ENCODE results near the gene USP4.
"Not testable (repeated sequence)": the region's sequence is repeated elsewhere in the genome, so short reads cannot be mapped to it uniquely, and the experiment has no call there.

The USP4 gene

DNA sequence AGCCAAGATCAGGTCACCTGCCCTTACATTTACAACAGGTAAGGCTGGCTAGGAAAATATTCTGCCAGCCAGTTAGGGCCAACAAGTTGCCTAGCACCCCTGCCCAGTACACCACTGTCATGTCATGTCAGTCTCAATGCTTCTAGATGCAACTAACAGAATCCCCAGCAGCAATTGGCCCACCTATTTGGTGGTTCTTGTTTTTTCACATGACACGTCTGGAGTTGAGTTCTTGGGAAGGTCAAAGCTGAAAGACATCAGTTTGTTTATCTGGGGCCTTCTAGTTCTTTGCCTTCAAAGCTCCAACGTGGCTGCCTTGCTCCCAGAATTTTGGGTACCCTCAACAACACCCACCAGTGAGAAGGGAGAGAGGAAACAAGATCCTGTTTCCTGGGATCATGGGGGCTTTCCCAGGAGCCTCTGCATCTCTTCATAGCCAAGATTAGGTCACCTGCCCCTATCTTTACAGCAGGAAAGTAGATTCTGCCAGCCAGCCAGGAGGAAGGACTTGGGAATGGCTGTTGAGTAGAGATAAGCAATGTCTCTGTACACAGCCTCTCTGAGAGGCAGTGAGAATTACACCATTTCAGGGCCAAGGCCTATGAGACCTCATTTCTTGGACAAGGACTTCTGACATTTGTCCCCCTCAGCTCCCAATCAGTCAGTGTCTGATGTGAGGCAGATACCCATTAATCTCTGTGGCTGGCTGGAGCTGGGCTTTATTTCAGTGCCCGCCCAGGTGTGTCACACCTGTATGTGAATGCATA lies 9.7 kb upstream of the USP4 start:
- no peak for DNase-seq

DNA sequence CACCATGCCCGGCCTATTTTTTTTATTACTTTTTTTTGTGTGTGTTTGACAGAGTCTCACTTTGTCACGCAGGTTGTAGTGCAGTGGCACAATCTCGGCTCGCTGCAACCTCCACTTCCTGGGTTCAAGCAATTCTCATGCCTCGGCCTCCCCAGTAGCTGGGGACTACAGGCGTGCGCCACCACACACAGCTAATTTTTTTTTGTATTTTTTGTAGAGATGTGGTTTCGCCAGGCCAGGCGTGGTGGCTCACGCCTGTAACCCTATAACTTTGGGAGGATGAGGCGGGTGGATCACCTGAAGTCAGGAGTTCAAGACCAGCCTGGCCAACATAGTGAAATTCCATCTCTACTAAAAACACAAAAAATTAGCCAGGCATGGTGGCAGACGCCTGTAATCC lies 8.5 kb upstream of the USP4 start:
- not testable (repeated sequence) for DNase-seq

DNA sequence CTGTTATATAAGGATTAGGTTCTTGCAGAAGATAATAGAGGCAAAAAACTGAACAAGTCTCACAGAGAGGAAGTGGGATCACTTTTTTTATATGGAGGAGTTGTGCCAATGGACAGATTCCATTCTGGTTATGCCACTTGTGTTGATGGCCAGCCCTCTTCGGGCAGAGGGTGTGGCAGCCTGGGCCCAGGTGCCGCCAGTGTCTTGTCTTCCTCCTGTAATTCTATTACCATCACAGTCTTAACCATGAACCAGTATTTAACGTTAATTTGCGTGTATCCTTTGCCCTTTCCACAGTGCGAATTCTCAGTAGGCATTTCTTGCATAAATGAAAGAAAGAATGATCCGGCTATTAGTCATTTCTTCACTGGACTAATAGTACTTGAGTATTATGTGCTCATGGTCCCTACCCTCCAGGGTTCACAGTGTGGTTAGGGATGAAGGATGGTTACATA lies 7.0 kb upstream of the USP4 start:
- DNase-seq = no peak

DNA sequence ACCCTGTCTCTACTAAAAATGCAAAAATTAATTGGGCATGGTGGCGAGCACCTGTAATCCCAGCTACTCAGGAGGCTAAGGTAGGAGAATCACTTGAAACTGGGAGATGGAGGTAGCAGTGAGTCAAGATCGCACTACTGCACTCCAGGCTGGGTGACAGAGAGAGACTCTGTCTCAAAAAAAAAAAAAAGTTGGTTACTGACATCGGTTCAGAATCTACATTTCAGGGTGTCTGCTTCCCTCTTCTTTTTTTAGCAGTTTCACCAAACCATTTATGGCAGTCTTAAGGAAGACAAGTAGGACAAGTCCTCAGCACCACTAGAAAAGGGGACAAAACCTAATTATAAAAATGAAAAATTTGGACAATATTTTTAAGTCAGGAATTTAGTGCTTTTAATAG lies 3.3 kb upstream of the USP4 start:
- no peak for DNase-seq

DNA sequence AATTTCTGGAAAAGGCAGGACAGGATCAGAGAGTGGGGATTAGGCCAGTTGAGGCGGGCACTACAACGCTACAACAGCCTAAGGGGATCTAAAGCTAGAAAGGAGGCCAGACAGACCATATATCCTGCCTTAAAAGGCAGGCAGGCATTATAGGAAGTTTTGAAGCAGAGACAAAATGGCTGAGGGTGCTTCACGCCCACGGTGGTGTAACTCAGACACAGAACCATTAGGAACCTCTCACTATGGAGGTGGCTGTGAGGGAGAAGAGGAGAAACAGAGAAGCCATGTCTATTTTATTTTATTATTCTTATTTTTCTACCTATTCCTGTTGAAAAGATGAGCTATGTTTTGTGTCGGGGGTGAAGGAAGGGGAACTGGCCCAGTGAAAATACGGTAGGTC lies 2.1 kb upstream of the USP4 start:
- no peak for DNase-seq

DNA sequence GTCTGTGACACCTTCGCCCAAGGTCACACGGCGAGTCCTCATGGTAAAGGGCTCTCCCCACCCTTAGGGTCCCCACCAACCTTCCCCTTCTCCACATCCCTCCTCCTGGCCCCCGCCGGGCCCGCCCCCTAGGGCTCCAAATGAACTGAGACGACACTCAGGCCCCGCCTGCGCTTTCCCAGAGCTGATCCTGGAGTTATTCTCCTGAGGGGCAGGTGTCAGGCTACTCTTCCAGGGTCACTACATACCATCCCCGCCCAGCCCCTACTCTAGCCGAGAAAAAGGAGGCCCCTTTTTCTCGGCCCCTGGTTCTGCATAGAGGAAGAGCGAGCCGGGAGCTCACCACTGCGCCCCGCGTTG lies 292 bp downstream of the USP4 start:
- no peak for DNase-seq

DNA sequence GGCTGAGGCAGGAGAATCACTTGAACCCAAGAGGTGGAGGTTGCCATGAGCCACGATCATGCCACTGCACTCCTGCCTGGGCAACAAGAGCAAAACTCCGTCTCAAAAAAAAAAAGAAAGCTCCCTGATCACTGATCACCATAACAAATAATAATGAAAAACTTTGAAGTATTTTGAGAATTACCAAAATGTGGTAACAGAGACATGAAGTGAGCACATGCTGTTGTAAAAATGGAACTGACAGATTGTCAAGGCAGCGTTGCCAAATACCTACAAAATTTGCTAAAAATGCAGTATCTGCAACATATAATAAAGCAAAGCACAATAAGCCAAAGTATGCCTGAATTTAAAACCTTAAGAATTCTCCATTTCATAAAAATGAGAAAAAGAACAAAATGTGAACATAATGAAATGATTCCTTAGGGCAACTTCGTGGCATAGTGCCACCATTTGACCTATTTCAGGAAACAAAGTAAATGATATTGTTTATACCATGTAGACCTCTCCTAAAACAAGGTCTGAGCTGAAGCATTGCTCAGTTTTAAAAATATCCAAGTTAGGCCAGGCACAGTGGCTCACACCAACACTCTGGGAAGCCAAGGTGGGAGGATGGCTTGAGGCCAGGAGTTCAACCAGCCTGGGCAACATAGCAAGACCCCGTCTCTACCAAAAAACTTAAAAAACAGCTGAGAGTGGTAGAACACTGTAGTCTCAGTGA lies 5.8 kb downstream of the USP4 start:
- no peak for DNase-seq

DNA sequence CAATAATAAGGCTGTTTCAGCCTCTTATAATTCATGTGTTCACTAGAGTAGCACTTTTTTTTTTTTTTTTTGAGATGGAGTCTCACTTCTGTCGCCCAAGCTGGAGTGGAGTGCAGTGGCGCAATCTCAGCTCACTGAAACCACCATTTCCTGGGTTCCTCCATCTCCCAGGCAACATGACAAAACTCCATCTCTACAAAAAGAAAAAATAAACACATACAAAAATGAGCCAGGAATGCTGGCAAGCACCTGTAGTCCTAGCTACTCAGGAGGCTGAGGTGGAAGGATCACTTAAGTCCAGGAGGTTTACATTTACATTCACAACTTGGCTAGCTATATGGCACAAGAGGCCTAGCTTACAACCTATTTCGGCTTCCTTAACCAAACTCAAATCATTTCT lies 6.8 kb downstream of the USP4 start:
- no peak for DNase-seq

DNA sequence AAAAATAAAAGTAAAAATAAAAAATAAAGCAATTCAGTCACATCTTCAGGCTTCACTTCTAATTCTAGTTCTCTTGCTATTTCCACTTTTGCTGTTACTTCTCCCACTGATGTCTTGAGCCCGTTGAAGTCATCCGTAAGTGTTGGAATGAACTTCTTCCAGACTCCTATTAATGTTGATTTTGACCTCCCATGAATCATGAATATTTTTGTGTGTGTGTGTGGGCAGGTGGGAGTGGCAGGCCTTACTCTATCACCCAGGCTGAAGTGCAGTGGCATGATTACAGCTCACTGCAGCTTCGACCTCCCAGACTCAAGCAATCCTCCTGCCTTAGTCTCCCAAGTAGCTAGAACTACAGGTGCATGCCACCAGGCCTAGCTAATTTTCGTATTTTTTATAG lies 10.7 kb downstream of the USP4 start:
- no peak for DNase-seq

DNA sequence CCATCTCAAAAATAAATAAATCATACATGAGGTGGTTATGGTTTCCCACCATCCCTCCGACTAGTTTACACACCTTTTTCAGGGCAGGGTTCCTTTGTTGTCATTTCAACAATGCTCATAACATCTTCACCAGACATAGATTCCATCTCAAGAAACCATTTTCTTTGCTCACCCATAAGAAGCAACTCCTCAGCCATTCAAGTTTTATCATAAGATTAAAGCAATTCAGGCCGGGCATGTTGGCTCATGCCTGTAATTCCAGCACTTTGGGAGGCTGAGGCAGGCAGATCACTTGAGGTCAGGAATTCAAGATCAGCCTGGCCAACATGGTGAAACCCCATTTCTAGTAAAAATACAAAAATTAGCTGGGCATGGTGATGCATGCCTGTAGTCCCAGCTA lies 11.5 kb downstream of the USP4 start:
- DNase-seq = not testable (repeated sequence)

DNA sequence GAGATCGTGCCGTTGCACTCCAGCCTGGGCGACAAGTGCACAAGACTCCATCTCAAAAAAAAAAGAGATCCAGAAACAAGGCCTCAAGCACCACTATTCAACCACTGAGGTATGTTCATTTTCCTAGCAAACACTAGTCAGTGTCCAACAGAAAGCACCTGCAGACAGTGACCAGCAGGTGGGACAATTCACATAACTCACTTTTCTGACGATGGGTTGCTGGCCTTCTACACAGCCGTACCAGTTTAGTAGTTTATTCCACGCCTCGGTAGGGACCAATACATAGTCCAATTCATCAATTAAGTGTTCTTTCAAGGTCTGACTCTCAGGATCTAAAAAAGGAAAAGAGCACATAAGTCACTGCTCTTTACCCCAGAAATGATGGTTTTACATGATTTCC lies 12.4 kb downstream of the USP4 start:
- no peak for DNase-seq

DNA sequence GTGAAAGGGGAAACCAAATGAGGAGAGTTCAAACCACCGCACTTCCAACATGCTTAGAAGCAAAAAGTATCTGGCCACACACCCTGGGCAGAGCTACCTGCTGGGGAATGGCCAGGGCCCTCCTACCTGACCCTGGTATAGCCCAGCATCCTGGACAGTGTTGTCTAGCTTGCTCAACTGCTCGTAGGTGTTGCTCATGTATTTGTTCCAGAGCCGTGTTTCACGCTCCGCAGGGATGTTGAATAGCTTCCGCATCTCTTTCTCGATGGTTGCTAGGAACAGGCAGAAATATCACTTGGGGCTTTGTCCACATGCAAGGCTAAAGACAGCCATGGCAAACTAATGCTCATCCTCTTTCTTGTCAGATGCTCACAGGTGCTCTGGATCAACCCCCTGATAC lies 15.1 kb downstream of the USP4 start:
- no peak for DNase-seq

DNA sequence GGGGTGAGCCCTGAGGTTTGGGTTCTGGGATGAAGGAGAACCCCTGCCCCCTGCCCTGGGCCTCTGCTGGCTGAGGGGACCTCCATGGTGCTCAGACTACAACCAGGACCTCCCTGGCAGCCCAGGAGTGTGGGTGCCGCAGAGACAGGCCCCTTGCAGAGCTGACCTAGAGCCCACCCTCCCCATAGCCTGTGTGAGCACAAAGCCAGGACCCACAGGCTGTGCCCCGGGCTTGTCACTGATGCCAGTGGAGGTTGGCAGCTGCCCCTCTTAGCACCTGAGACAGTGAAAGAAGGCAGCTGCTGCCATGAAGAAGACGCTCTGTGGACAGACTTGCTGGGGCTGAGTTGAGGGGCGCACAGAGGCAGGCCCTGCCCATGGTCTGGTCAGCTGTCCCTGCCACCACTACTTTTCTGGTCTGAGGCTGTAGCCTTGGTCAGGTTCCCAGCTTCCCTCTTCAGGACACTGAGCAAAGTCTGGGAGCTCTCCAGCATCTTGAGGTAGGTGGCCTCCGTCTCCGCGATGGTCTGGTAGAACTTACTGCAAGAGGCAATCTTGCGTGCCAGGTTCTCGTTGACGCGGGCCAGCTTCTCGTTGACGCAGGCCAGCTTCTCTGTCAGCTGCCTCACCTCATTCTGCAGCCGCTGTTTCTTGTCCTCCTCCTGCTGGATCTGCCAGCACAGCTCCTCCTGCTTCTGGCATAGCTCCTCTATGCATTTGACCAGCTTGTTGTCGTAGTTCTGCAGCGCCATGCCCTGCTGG lies 23.0 kb downstream of the USP4 start:
- no peak for DNase-seq

DNA sequence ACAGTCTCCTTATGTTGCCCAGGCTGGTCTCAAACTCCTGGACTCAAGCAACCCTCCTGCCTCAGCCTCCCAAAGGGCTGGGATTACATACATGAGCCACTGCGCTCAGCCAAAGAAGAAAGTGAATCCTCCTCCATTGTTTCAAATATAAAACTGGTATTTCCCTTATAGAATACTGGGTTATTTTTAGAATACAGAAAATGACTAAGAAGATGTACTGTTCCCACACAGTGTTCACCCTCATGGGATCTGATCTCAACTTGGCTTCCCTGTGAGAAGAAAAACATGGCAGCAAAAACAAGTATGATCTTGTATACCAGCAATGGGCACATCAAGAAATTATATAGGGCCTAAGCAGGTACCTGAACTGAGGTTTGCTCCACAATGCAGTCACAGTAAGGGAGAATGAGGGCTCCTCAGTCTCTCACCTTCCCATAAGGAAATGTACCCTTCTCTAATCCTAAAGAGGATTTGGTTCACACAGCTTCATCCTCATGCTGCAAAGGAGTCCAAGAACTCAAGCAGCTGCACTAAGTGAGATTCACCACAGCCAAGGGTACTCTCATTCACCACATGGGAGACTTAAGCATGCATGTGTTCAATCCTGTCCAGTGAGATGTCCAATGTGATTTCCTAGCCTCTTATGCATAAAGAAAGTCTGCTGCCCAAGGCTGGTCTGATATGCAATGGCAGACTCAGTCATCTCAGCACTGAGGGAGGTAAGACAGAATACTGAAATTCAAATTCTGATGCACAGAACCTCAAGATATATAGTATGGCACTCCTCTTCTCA lies 25.8 kb downstream of the USP4 start:
- no peak for DNase-seq

DNA sequence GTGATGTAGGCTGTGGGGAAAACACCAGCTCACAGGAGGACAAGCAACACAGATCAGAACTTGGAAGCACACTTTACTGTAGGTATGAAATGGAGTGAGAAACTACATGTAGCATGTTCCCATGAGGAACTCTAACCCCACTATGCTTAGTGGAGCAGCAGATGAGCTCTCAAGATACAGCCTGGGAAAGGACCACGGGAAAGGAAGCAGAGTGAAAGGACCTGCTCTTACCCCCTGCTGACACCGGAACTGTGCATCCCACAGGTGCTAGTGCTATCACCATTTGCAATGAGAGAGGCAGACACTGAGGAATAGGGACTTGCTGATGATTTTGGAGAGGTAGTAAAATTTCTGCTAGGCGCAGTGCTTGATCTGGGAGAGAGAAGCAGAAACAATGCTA lies 28.6 kb downstream of the USP4 start:
- DNase-seq = no peak

DNA sequence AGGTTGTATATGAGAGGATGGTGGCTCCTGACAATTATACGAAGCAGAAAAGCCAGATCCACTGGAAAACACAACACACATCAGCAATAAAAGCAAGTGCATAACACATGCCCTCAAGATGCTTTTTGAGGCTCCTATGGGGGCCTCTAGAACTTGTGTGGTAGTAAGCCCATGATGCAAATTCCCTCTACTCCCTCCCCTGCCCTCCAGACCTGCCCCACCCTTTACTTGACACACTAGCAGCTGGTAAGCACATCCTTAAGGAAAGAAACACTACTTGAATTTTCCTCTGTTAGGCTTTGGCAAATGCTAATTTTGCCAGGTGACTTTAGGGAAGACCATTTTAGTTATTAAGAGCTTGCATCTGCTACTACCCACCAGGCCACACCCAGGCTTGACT lies 29.2 kb downstream of the USP4 start:
- no peak for DNase-seq

DNA sequence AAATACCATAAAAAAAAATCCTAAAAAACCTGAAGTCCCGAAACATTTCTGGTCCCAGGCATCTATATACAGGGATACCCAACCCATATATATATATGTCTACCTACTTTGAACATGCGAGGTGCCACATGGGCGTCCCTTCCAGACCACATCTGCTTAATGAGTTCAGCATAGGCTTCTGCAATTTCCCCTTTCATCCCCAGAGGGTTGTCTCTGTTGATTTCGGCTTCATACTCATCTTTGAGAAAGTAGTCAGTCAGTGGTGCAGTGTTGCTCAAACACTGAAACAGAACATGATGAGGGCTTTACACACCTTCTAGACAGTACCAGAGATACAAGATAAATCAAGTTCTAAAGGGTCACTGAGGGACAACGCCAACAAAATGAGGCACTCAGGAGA lies 34.2 kb downstream of the USP4 start:
- no peak for DNase-seq

DNA sequence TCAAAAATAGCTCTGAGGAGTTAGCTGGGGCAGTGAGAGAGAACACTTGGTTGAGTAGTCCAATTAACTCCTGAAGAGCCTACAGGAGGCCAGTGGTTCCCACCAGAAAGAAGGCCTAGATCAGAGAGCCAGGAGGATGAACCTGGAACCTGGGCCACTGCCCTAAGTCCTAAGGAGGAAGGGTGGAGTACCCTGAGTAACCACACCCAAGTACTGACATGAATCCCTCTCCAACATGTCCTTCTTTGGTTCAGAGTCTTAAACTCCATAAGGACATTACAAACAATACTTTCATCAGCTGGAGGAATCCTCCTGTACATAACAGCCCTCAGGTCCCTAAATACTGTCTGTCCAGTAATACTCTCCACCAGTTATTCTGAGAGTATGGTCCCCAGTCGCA lies 37.2 kb downstream of the USP4 start:
- DNase-seq = no peak

DNA sequence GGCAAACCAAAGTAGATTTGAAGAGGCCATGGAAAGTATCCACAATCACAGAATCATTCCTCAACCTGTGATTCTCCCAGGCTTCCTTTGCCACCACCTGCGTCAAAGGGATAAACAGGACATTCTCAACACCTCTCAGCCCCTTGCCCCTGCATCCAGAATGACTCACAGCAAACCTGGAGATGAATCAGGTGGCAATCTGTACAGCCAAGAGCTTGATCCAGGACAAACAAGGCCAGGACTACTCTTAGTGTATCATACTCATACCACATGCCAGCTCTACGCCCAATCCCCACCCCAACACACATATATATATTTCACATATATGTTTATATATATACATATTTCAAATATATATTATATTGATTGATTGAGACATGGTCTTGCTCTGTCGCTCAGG lies 39.3 kb downstream of the USP4 start:
- DNase-seq = no peak

DNA sequence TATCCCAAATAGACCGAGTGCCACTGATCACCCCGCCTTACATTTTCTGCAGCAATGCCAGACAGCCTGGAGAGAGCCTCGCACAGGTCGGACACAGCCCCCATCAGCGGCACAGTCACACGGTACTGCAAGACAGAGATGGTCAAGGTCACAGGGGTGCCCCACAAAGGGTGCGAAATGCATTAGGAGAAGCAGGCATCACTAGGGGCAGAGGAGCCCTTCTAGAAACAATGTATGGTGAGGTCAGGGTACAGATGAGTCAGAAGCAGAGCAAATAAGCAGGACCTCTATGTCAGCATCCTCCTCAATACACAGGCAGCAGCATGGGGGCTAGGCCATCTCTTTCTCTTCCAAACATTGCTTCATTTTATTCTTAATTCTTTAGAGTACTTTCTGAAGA lies 41.3 kb downstream of the USP4 start:
- DNase-seq = no peak

DNA sequence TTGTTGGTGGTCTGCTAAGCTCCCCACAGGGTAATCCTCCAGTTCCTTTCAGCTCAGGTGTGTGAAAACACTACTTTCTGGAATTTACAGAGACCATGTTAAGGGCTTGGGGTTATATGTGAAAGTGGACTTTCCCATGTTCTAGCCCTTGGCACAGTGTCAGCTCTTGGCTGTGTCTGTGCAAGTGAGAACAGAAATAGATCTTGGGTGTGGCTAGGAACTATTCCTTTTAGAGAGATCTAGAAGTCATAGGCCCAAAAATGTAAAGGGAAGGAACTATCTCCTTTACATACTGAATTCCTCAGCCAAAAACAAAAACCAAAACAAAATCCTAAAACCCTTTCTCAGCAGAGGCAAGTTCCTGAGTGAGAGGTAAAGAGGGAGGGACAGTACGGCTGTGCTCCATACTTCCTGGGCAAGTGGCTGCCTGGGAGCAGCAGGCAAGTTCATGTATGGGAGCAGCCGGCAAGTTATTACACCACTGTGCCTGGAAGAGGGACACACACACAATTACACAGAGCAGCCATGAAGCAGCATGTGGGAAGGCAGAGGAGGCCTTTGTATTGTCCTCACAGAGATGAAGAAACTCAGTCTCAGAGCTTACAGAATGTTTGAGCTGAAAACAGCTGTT lies 43.0 kb downstream of the USP4 start:
- no peak for DNase-seq

DNA sequence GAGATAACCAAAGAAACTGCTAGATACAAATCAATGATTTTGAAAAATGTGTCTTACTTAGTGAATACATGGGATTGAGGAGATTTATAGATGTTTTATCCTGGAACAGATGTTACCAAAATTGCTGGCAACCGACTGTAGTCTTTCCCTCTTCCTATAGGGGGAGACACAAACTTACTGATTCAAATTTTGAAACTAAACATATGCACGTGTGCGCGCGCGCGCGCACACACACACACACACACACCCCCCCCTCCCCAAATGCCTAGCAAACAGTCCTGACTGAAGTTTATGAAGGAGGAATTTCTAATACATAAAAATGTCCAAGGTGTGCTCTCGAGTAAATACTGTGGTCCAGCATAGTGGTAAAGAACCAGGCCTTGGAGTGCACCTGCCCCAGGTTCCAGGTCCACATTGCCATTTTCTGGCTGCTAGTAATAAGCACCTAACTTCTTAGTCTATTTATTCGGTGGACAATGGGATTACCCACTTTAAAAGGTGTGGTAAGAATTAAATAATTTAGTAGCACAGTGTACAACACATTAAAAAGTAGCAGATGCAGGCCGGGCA lies 44.3 kb downstream of the USP4 start:
- DNase-seq = no peak
